Activated CD4-positive, alpha-beta T cell treated with anti-CD3 and anti-CD28 coated beads for 48 hours (primary cell): Measurements from ENCODE around the gene UBE2O.
A peak's percentile ranks its signal among the peaks of the same experiment; 100 is the strongest.

Experiments
- DNase-seq: peaks from one replicate; pipeline ENCODE4 v3.0.0-alpha.2; 2020

Gene UBE2O

DNA sequence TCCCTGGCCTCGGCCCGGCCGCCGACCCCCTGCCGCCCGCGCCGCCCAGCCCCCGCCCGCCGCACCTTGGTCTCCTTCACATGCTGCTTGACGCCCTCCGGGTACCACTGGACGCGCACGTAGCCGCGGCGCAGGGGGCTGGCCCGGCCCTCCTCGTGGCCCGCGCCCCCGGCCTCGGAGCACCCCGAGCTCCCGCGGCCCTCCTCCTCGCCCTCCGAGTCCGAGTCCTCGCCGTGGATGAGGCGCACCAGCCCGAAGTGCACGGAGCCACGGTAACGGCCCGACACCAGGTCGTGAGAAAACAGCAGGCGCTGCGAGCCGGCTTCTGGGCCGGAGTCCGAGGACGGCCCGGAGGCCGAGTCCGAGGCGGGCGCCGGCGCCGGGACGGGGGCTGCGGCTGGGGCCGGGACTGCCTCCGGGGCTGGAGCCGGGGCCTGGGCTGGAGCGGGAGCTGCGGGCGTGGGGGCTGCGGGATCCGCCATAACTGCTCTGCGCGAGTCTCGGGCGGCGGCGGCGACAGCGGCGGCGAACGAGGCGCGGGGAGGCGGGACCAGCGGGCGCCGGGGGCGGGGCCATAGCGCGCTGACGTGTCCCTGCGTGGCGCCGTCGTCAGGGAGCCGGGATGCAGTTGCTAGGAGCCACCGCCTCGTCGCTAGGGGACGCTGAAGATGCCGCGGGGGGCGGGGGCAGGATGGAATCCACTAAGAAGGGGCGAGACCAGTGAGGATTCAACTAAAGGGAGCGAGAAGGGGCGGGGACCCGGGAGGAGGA is at the start of gene UBE2O:
TSS of gene UBE2O (minus strand) at position 493 of the 771 bp plus-strand sequence. CDS start at position 482, 11 bp downstream.
- peak; percentile 95 for DNase-seq

DNA sequence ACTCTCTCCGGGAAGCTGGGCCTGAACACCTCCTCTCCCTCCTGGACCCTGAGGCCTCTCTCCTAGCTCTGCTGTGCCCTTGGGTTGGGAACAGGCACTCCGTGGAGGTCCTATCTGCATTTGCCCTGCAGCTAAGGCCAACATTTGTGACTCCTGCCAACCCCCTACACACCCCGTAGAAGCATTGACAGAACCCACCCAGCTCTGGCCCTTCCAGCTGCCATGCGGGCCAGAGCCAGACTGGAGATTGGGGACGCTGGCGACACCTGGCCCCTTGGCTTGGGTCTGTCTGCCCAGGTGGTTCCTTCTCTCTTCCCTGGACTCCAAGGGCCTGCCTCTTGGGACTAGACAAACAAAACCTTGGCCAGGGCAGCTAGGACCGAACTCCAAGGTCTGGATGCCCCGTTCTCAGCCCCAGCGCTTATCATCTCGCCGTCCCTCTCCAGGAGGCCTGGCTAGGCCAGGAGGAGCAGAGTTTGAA is 48.9 kb upstream of the UBE2O start:
- no peak for DNase-seq

DNA sequence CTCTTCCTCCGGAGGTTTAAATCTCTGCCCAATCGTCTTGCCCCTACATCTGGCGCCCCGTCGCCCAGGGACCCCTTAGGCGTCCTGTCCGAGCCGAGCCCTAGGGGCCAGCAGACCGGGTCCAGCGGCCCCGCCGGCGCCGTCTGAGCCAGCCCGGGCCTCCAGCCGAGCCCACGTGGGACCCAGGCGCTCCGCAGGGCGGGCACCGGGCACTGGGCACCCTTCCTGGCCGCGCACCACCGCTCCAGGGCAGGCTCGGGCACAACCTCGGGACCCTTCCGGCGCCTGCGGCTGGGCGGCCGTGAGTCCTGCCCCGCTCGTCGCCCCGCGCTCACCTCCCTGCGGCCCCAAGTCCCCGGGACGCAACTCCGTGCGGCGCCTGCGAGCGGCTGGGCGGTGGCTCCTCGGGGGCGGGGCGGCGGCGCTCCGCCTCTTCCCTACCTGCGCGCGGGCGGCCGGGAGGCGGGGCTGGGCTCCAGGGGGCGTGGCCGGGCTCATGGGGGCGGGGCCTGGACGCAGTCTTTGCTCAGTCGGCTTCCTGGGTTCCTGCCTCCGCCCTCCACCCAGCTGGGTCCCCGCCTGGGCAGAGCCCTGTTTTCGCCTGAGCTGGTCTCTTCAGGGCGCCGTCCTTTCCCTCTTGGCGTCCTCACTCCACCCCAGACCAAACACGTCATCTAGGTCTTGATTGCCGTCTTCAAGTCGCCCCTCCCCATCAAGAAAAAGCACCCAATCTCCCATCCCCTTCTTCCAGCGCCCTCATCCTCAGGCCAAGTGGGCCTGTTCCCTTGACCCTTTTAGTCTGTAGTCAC is 48.3 kb upstream of the UBE2O start, which contains the start of gene RHBDF2:
TSS of gene RHBDF2 (minus strand) at position 406 of the 809 bp plus-strand sequence. CDS start 19,899 bp downstream, outside the sequence.
- peak; percentile 96 for DNase-seq

DNA sequence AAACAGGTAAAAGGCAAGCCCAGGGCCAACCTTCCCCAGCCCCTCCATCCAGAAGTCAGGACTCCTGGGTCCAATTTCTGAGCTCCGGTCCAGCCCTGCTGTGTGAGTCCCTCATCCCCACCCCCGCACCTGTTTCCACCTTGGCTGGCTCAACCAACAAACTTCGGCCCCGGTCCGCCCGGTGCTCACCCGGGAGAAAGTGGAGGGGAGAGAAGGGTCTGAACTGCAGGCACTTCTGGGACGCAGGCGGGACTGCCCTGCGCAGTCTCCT is 47.7 kb upstream of the UBE2O start:
- DNase-seq: no peak

DNA sequence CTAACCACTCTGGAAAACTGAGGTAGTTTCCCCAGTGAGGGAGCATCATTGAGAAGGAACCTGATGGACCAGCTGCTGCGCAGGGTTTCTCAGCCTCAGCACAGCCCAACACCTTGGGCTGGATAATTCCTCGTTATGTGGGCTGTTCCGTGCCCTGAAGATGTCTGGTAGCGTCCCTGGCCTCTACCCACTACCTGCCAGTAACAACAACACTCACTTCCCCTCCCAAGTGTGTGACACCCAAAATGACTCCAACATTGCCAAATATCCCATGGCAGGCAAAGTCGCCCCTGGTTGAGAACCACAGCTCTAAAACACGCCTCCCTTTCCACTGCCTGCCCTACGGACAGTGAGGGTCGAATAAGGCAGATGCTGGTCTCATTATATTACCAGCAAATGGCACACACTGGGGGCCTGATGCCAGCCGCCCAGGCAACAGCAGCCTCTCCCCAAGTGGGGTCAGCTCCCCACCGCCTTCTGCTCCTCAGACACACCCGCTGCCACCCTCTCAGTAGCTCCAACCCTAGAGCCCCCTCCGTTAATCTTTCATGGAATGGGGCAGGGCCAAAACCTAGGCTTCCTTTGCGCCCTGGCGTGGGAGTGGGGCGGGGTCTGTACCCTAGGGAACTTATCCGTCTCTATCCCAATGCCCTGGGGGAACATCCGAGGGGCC is 47.3 kb upstream of the UBE2O start:
- DNase-seq: no peak

DNA sequence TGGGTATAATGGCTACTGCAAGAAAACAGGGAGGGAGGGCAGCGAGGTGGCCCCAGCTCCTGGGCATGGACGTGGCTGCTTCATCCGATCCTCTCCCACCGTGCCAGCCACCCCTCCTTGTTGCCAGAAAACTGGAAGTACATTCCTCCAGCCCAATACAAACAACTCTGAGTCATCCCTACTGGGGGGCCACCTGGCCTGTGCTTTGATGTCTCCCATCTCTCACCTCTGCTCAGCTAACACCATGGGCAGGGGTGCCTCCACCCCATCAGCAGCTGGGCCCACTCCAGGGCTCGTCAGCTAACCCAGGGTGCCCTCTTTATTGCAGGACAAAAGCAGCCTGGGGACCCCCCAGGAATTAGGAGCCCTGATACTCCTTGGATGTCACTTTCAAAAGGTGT is 46.3 kb upstream of the UBE2O start:
- DNase-seq: no peak

DNA sequence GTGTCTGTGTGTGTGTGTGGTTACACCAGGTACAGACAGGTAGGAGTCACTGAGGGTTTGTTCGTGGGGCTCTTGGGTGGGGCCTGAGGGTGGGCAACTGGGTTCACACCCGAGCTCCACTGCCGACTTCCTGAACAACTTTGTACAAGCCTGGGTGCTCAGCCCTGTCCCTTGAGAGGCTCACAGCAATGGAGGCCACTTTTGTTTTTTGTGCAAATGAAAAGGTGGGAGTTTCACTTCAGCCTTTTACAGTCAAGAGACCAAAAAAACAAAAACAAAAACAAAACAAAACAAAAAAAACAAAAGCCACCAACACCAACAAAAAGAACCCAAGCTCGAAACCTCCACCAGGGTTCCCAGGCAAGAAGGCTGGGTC is 45.9 kb upstream of the UBE2O start:
- DNase-seq: no peak

DNA sequence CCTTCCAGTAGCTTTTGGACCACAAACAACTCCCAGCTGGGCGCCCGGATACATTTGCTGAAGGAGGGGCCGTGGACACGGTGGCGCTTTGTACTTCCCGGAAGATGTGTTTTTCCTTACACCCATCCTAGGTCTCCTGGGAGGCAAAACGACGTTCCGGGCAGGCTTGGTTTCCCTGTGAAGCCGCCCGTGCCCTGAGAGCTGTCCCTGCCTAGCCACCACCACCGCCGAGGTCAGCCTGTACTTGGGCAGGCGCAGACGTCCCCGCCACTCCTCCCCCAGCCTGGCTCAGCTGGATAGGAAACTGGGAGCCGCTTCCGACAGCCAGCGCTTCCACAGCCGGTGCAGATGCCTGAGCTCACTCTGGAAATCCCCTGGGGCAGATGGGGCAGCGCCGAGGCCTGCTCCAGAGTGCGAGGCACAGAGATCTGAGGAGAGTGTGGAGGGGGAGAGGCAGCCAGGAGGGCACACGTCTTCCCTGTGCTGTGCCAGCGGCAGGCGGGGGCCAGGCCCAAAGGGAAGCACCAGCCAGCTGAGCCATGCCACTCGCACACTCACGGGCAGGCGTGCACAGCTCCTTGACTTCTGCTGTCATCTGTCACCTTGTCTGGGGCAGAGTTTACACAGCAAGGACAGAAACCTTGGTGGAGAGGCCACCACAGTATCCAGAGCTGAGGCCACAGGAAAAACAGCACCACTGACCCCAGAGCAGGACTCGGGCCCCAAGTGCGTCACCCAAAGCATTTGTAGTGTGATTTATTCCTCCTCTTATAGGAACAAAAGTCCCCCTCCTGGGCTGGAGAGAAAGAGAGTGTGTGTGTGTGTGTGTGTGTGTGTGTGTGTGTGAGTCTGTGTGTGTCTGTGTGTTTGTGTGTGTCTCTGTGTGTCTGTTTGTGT is 45.3 kb upstream of the UBE2O start:
- DNase-seq: no peak

DNA sequence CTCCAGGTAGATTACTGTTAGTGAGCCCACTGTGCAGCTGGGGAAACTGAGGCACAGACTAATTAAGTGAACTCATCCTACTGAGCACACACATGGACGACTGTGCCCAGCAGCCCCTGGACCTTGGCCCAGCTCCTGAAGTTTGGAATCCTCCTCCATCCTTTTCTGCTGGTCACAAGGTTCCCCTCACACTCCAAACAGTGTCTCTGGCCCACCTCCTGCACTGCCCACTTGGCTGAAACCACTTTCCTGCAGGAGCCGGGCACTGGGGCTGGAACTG is 44.7 kb upstream of the UBE2O start:
- no peak for DNase-seq

DNA sequence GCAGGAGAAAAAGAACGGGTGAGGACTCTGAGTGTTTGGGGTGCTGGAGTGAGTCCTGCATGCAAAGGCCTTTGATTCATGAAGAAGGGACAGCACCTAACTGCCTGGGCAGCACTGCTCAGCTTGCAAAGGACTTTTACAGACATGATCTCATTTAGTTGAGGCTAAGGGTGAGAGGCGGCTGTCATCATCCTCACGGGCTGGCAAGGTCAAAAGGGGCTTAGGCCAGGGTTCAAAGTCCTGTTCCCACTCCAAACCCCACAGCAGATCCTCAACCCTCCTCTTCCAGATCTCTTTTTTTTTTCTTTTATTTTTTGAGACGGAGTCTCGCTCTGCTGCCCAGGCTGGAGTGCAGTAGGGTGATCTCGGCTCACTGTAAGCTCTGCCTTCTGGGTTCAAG is 43.5 kb upstream of the UBE2O start:
- no peak for DNase-seq

DNA sequence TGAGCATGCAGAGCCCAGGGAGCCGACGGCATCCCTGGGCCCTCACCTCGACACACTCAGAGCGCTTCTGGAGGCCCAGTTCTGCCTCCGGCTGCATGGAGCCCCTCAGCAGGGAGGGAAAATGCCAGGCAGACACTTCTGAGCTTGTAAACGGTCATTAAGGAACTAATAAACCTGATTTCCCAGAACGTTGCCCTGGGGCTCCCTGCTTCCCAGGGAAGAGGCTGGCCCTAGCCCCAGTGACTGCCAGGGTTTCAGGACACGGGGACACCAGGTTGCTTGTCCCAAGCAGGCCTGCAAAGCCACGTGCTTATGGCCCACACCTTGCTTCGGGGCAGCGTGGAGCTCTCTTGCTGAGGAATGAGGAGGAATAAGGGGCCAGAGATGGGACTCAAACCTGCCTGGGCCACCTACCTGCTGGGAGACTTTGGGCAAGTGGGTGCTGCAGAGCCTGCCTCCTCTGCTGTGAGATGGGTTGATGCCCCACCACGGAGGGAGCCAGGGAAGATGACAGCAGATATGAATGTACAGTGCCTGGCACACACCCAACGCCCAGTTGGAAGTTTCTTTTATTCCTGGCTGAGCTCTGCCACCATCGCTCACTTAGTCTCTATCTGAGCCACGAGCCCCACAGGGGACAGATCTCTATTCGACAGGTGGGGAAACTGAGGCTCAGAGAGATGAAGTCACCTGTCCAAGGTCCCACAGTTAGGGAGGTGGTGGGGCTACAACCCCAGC is 42.9 kb upstream of the UBE2O start:
- DNase-seq: no peak

DNA sequence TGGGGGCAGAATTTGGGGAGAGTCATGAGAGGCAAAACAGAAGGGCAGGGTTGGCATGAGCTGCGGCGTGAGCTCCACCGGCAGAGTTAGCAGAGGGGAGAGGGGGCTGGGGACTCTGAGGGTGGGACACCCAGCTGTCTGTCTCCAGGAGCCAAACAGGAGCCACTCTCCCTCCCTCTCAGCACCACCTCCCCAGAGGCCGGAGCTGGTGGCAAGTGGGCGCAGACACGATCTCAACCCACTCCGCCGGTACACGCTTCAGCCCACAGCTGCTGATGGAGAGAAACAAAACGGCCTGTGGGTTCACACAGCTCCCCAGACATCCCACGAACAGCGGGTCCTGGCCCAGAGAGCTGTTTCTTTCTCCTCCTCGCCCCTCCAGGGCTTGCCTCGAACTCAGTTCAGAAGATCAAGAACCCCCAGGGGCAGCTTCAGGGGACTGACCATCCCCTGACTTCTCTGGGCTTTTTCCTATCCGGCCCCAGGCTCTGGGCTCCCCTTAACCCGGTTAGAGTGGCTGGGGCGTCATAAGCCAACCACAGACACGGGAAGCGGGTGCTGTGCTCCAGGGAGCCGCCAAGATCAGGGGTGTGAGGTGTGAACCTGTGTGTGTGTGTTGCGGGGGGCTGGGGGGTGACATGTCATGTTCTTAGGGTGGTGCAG is 40.7 kb upstream of the UBE2O start:
- peak; percentile 20 for DNase-seq

DNA sequence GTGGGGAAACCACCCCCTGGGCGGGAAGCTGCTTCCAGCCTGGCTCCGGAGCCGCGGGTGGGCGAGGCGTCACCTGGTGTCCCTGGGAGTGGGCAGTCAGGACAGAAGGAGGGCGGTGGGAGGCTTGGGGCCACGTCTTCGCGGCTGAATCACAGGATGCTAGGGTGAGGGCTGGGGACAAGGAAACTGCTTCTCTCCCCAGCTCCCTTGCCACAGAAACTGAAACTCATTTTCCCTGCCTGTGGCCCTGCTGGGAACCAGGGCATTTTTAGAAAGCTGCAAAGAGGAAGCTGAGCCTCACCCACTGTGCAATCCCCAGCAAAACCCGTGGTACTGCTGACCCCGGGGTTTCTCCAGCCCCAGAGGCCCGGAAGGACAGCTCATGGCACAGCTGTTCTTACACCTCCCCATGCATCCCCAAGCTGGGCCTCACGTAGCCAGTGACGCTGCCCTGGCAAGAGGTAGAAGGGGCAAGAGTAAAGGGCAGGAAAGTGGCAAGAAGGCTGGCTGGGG is 40.1 kb upstream of the UBE2O start:
- peak; percentile 64 for DNase-seq

DNA sequence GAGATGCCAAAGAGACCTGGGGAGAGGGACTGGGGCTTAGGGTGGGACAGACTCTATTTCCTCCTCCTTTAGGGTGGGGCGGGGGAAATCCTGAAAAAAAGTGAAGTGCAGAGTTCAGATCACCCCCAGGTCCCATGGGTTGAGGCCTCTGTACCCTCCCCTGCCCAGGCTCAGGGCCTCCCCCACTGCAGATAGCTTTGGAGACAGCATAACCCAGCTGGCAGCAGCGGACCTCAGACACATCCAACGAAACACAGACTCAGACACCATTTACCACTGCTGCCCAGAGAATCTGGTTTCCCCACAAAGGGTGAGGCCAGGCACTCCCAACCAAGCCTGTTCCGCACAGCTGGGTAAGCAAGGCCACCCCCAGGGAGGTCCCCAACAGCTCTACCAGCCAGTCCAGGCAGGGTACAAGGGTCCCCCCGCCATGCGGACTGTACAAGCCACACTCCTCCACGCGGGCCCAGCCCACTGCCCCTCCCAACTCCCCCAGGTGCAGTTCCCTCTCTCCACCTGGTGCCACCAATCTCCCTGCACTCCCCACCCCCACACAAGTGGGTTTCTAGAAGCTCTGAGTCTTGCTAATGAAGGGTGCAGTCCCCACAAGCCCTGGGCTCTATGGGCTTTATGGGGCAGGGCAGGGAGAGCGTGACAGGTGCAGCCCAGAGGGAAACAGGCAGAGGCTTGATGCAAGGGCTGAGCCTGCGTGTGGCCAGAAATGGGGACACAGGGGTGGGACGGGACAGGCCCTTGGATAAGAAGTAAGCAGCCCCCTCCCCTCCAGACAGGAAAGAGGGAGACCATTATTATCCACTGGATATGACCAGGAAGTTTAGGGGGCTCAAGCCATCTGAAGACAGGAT is 39.4 kb upstream of the UBE2O start:
- DNase-seq: peak; percentile 29

DNA sequence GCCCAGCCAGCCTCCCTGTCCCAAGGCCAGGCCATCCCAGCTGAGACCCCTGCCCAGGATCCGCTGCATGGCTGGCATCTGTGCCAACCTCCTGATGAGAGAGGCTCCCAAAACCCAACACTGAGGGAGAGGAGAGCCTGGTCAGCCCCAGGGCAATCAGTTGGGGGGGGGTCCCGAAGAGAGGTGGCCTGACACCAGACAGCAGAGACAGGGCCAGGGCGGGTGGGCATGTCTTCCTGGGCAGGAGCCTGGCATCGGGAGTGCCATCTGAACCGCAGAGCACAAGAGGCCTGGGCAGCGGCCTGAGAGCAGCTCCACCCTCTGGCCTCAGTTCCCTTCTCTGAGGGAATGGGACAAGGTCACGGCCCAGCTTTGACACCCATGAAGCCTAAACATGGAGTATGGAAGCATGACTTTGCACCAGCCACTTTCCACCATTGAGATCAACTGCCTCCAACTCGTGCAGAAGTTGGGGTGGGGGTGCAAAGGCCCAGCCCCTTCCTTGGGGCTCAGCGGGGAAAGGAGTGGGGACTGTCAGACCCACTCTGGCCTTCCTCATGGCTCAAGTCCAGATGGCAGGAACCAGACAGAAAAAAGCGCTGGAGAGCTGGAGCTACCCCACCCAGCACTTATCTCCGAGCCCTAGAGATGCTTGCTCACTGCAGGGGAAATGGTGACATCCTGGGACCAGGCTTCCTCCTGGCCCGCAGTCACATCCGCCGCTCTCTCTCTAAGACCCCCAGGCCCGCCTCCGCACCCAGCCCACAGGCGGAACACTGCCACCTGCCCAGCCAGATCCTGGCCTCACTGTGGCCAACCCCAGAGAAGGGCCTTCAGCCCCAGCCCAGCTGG is 38.5 kb upstream of the UBE2O start:
- no peak for DNase-seq

DNA sequence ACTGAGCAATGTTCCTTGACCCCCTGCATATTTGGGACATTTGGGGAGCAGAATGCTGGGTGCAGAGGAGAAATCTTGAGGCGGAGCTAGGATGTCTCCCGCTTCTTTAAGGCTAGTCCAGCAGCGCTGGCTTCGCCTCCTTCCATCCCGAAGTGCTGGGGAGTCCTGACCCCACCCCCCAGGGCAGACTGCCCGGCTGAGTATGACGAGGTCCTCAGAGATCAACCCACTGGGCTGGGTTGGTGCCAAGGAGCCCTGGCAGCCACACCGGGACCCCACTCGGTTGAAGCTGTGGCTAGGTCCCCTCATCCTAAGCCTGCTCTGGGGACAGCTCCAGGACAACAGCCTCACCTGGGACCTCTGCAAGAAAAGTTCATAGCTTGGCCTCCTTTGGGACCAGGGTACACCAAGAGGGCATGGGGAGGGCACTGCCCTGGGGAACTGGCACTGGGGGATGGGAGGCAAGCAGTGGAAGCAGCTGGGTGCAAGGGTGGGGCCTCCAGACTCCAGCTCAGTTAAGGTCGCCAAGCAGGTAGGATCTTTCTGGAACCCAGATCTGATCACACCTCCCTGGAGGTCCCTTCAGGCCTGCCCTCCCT is 37.3 kb upstream of the UBE2O start:
- DNase-seq: no peak

DNA sequence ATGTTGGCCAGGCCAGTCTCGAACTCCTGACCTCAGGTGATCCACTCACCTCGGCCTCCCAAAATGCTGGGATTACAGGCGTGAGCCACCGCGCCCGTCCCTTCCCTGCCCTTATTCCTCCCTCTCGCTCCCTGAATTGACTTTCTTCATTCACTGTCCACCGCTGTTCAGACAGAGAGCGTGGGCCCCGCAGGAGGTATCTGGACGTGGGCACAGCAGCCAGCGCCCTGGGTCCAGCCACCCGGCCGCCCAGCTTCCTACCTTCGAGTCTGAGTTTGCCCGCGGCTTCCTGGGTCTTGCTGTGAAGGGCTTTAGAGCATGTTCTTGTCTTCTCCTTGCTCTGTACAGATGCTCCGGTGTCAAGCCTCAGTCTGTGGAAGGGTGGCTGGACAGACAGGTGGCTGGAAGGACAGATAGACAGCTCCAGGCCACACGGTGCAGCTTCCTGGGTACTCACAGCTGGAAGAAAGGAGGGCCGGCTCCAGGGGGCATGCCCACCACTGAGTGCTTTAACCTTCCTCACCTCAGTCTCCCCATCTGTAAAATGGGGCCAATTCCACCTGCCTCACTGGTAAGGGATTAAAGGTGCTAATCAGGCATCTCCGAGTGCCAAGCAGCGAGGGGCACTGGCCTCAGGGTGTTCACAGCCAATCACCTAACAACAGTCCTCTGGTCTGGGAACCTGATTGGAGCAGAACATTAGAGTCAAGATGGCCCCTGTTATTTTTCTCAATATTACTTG is 34.7 kb upstream of the UBE2O start:
- DNase-seq: no peak

DNA sequence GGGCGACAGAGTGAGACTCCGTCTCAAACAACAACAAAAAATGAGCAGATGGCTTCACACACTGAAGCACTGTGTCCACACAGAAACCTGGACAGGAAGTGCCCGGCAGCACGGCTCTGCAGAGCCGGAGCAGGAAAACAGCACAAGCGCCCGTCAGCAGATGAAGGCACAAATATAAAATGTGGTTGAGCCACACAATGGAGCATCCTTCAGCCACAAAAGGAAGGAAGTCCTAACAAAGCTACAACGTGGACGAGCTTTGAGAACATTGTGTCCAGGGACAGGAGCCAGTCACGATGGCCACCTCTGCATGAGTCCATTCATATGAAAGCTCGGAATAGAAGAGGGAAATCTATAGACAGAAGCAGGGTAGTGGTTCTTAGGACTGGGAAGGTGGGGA is 32.6 kb upstream of the UBE2O start:
- no peak for DNase-seq
